Natural killer cell (primary cell): ENCODE results near the gene RASSF5. TPM values are rescaled to one million over a fixed set of nuclear protein-coding genes. Genes with fewer than 3 reads are reported as not detected.

Experiments used
- ATAC-seq, 3 donors: fragments of 150-1000 bp in 2 of 3; fragments of 200-7000 bp in 1 of 3; cut with Tn5 transposase; 1 replicate in 1 of 3; 2 replicates in 2 of 3; pipeline ENCODE4 v1.10.0; 2021; ENCODE audit warnings: mild to moderate bottlenecking in 2 of 3, moderate library complexity in 2 of 3
- DNase-seq, 2 donors: peaks; one replicate each; pipeline versions ENCODE4 v3.0.0 to v3.0.0-alpha.2; 2013 to 2021; ENCODE audit warnings: mixed read lengths in 1 of 2
- H3K27ac ChIP-seq: one replicate; pipeline ENCODE4 v1.5.1; 2013; ENCODE audit warnings: mild to moderate bottlenecking, low read length
- H3K27me3 ChIP-seq: one replicate; pipeline ENCODE4 v1.6.1; 2013; ENCODE audit warnings: low read length; ENCODE audit not compliant: control insufficient read depth, insufficient read depth
- H3K36me3 ChIP-seq: one replicate; pipeline ENCODE4 v1.6.1; 2013; ENCODE audit warnings: low read length; ENCODE audit not compliant: control insufficient read depth, insufficient read depth
- H3K4me1 ChIP-seq: one replicate; pipeline ENCODE4 v1.6.1; 2013; ENCODE audit warnings: low read length; ENCODE audit not compliant: control insufficient read depth, insufficient read depth
- H3K4me3 ChIP-seq: one replicate; pipeline ENCODE4 v1.5.1; 2013; ENCODE audit warnings: low read length
- H3K9me3 ChIP-seq: one replicate; pipeline ENCODE4 v1.6.1; 2013; ENCODE audit warnings: low read length; ENCODE audit not compliant: control insufficient read depth, insufficient read depth
- H3K27ac Mint-ChIP-seq, 2 donors: one replicate each; pipeline ENCODE4 v1.8.0; 2022; ENCODE audit warnings: mild to moderate bottlenecking in 2 of 2, mixed read lengths in 2 of 2, moderate library complexity in 1 of 2
- H3K27me3 Mint-ChIP-seq, 2 donors: one replicate each; pipeline ENCODE4 v1.8.0; 2022; ENCODE audit warnings: low read depth in 2 of 2, mixed read lengths in 2 of 2
- H3K36me3 Mint-ChIP-seq: one replicate; pipeline ENCODE4 v1.8.0; 2022; ENCODE audit warnings: mixed read lengths
- H3K4me1 Mint-ChIP-seq, 2 donors: one replicate each; pipeline ENCODE4 v1.8.0; 2022; ENCODE audit warnings: mixed read lengths in 2 of 2
- H3K4me3 Mint-ChIP-seq: one replicate; pipeline ENCODE4 v1.8.0; 2022; ENCODE audit warnings: mild to moderate bottlenecking, moderate library complexity, mixed read lengths
- H3K9me3 Mint-ChIP-seq, 2 donors: one replicate each; pipeline ENCODE4 v1.8.0; 2022; ENCODE audit warnings: mixed read lengths in 2 of 2
- CTCF ChIP-seq: fragments of 200-600 bp; IDR thresholded peaks from one replicate; pipeline ENCODE4 v1.8.0; 2022; ENCODE audit warnings: antibody characterized with exemption
- WGBS: methylation state at CpG from one replicate; pipeline ENCODE4 v1.1.7; 2013; ENCODE audit warnings: missing lambda C conversion rate; ENCODE audit not compliant: insufficient coverage; 5-methylcytosine and 5-hydroxymethylcytosine counted together
- intact Hi-C: fragments of 100-400 bp; cut with micrococcal nuclease; formaldehyde crosslinking; loops from one replicate; pipeline ENCODE4 v1.14.2; 2022
- total RNA-seq, 4 donors: library from RNA; stranded (reverse); fragments of 120-200 nt in 1 of 4; gene quantifications; one replicate each; pipeline versions ENCODE4 v1.2.3 to v1.2.4, GENCODE V29; 2013 to 2022

The RASSF5 gene
- total RNA-seq, 3 donors from 2014 or later (not counting 1 experiment from before 2014, with no cell fraction given) = 231 to 333 (median 279) TPM

GRCh38 chr1:206509612-206510257 is 2.4 kb downstream of the RASSF5 start:
- peaks cover 22 to 33% of the 10 kb centered on the region in 2 donors for H3K4me1 Mint-ChIP-seq
- H3K27ac ChIP-seq = no peak overlapping the region
- no peaks in the 10 kb centered on the region for H3K9me3 Mint-ChIP-seq
- no peak overlapping the region for H3K27ac Mint-ChIP-seq
- H3K36me3 ChIP-seq = no peaks in the 10 kb centered on the region
- peaks cover 10% of the 10 kb centered on the region for H3K27me3 ChIP-seq
- H3K4me3 Mint-ChIP-seq = no peak overlapping the region
- 94% methylated on average over 12 of the region's 12 CpGs for WGBS
- H3K4me1 ChIP-seq = peaks cover 30% of the 10 kb centered on the region
- intact Hi-C loops = loop anchor here (5.0 kb wide), 1 partner anchor 43 kb away; no protein-coding TSS in a partner anchor
- no peaks in the 10 kb centered on the region for H3K36me3 Mint-ChIP-seq
- ATAC-seq (no peak), DNase-seq (no peak)
- H3K4me3 ChIP-seq = no peak overlapping the region
- TF ChIP-seq CTCF = no peak
- H3K9me3 ChIP-seq = no peaks in the 10 kb centered on the region
- H3K27me3 Mint-ChIP-seq = peaks cover 0 to 6% of the 10 kb centered on the region in 2 donors

GRCh38 chr1:206510371-206510770 is 3.0 kb downstream of the RASSF5 start:
- peaks cover 26% of the 10 kb centered on the region for H3K4me1 ChIP-seq

DNA sequence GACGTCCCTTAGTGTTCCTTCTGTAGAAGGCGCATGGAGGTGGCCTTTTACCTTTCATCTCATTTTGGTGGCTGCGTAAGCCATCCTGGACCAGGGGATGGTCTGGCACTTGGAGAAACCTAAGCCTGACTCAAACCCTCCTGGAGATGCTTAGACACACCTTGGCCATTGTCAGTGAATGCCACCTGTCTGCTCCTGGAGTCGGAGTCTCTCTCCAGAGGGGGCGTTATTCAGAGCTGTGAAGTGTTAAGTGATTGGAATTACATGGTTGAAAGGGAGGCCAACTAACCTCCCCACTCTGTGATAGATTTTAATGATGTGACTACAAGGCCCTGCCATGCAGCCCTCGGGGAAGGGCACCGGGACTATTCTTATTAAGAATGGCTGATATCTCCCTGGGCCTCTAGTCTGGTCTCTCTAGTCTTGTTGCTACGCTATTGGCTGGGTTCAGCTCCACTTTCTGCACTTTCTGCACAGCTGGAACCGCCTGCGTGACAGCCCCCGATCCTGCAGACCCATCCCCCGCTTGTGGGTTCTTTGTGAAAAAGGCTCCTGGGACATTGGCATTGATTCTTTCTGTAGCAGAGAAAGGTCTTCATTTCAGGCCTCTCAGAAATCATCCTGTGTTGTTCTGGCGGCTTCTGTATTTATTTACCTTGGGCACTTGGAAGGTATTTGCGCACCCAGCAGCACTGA is 4.2 kb downstream of the RASSF5 start:
- no peak overlapping the region for H3K27ac Mint-ChIP-seq
- H3K4me1 Mint-ChIP-seq = peaks cover 7 to 18% of the 10 kb centered on the region in 2 donors
- no peak overlapping the region for H3K4me3 Mint-ChIP-seq
- no peak for DNase-seq
- ATAC-seq = no peak
- H3K27me3 Mint-ChIP-seq = peaks cover 0 to 6% of the 10 kb centered on the region in 2 donors
- H3K36me3 ChIP-seq = no peaks in the 10 kb centered on the region
- no peak overlapping the region for H3K4me3 ChIP-seq
- H3K9me3 ChIP-seq = no peaks in the 10 kb centered on the region
- 90% methylated on average over 14 of the region's 14 CpGs for WGBS
- no peaks in the 10 kb centered on the region for H3K9me3 Mint-ChIP-seq
- TF ChIP-seq CTCF = no peak
- intact Hi-C loops = no loop called here
- H3K36me3 Mint-ChIP-seq = no peaks in the 10 kb centered on the region
- H3K4me1 ChIP-seq = peaks cover 16% of the 10 kb centered on the region
- peaks cover 10% of the 10 kb centered on the region for H3K27me3 ChIP-seq
- H3K27ac ChIP-seq = no peak overlapping the region

More at GRCh38 chr1:206510371-206510770, 3.0 kb downstream of the RASSF5 start:
- Histone ChIP-seq H3K9me3 (no peaks in the 10 kb centered on the region), H3K4me3 (no peak overlapping the region), H3K27ac (no peak overlapping the region), H3K27me3 (peaks cover 10% of the 10 kb centered on the region), H3K36me3 (no peaks in the 10 kb centered on the region)
- no peak for ATAC-seq
- Mint-ChIP-seq H3K36me3 (no peaks in the 10 kb centered on the region), H3K27ac (no peak overlapping the region), H3K4me3 (no peak overlapping the region), H3K9me3 (no peaks in the 10 kb centered on the region), H3K4me1 (peaks cover 16 to 27% of the 10 kb centered on the region in 2 donors), H3K27me3 (peaks cover 0 to 6% of the 10 kb centered on the region in 2 donors)
- WGBS = 88% methylated on average over 5 of the region's 5 CpGs
- no peak for DNase-seq
- no peak for TF ChIP-seq CTCF
- intact Hi-C loops = no loop called here
